GM19239 (cell line): ENCODE data around the gene CCDC54.

Source experiments
- DNase-seq: peaks from one replicate; pipeline ENCODE4 v3.0.0; 2011; ENCODE audit warnings: low spot score; ENCODE audit not compliant: insufficient read length
- FAIRE-seq: peaks from 2 replicates; lab custom pipeline; 2011; peaks lifted over from hg19 to GRCh38; lab: Jason Lieb, UNC

CCDC54 gene

GRCh38 chr3:107426223-107426622, 49.0 kb downstream of the CCDC54 start:
- no peak for DNase-seq
- no peak for FAIRE-seq
